HG03095 (cell line): ENCODE data around the gene NECTIN3.

Experiments used
- ATAC-seq: cut with Tn5 transposase; IDR thresholded peaks from one replicate; pipeline ENCODE4 v1.9.1; 2021; ENCODE audit warnings: moderate library complexity; ENCODE audit not compliant: unreplicated experiment

Gene NECTIN3

GRCh38 chr3:111081008-111081545, 9.5 kb downstream of the NECTIN3 start:
- ATAC-seq: no peak

GRCh38 chr3:111084911-111085310, 13.3 kb downstream of the NECTIN3 start:
- ATAC-seq: no peak

- no peak for ATAC-seq
These were observed 16.4 kb downstream of the NECTIN3 start for GRCh38 chr3:111087924-111088469.

GRCh38 chr3:111096487-111097209, 25.0 kb downstream of the NECTIN3 start:
- ATAC-seq: no peak

- ATAC-seq: no peak
These were observed 32.2 kb downstream of the NECTIN3 start for GRCh38 chr3:111103807-111104206.

GRCh38 chr3:111106993-111107661, 35.5 kb downstream of the NECTIN3 start:
- no peak for ATAC-seq

- no peak for ATAC-seq
These were observed 36.0 kb downstream of the NECTIN3 start for GRCh38 chr3:111107662-111108035.

- no peak for ATAC-seq
These were observed 41.3 kb downstream of the NECTIN3 start for GRCh38 chr3:111112913-111113312.

- no peak for ATAC-seq
These were observed 57.3 kb downstream of the NECTIN3 start for GRCh38 chr3:111128884-111129283.

GRCh38 chr3:111130827-111131226, 59.2 kb downstream of the NECTIN3 start:
- no peak for ATAC-seq

GRCh38 chr3:111134302-111134701, 62.7 kb downstream of the NECTIN3 start:
- ATAC-seq: no peak

- ATAC-seq: no peak
These were observed 79.8 kb downstream of the NECTIN3 start for GRCh38 chr3:111151438-111151837.

- no peak for ATAC-seq
These were observed 80.9 kb downstream of the NECTIN3 start for GRCh38 chr3:111152496-111152895.

GRCh38 chr3:111156517-111156916, 84.9 kb downstream of the NECTIN3 start:
- no peak for ATAC-seq

GRCh38 chr3:111159391-111159790, 87.8 kb downstream of the NECTIN3 start:
- ATAC-seq: no peak

- no peak for ATAC-seq
These were observed 93.0 kb downstream of the NECTIN3 start for GRCh38 chr3:111164621-111165020.

GRCh38 chr3:111165411-111165810, 93.8 kb downstream of the NECTIN3 start:
- no peak for ATAC-seq

GRCh38 chr3:111173328-111173900, 101.8 kb downstream of the NECTIN3 start:
- no peak for ATAC-seq

- ATAC-seq: no peak
These were observed 102.3 kb downstream of the NECTIN3 start for GRCh38 chr3:111173906-111174305.

GRCh38 chr3:111190518-111190917, 118.9 kb downstream of the NECTIN3 start:
- no peak for ATAC-seq

GRCh38 chr3:111193472-111193871, 121.9 kb downstream of the NECTIN3 start:
- no peak for ATAC-seq

GRCh38 chr3:111194048-111194447, 122.4 kb downstream of the NECTIN3 start:
- no peak for ATAC-seq
